ENCODE measurements around the gene SLC15A1.

Gene SLC15A1

GRCh38 chr13:98771838-98772611 lies 19.6 kb upstream of the SLC15A1 start:
- TF ChIP-seq CTCF (IDR thresholded peaks at IDR 0.05; ENCODE audit: low read depth, low read length) = no peak
- in situ Hi-C loops (cut with HindIII; ENCODE audit: low sequenced_read_pairs) = no loop called here
- DNase-seq (ENCODE audit: low read depth, low spot score) = no peak
- no peak overlapping the region for H3K4me3 ChIP-seq (ENCODE audit: low read depth, low read length)

GRCh38 chr13:98769736-98770135 lies 17.3 kb upstream of the SLC15A1 start:
- H3K4me3 ChIP-seq (ENCODE audit: low read depth, low read length) = no peak overlapping the region
- no peak for TF ChIP-seq CTCF (IDR thresholded peaks at IDR 0.05; ENCODE audit: low read depth, low read length)
- in situ Hi-C loops (cut with HindIII; ENCODE audit: low sequenced_read_pairs) = no loop called here
- no peak for DNase-seq (ENCODE audit: low read depth, low spot score)

GRCh38 chr13:98768522-98768921 lies 16.1 kb upstream of the SLC15A1 start:
- TF ChIP-seq CTCF (IDR thresholded peaks at IDR 0.05; ENCODE audit: low read depth, low read length) = no peak
- no peak overlapping the region for H3K4me3 ChIP-seq (ENCODE audit: low read depth, low read length)
- no peak for DNase-seq (ENCODE audit: low read depth, low spot score)
- in situ Hi-C loops (cut with HindIII; ENCODE audit: low sequenced_read_pairs) = no loop called here

GRCh38 chr13:98766697-98767096 lies 14.2 kb upstream of the SLC15A1 start:
- no peak for DNase-seq (ENCODE audit: low read depth, low spot score)
- in situ Hi-C loops (cut with HindIII; ENCODE audit: low sequenced_read_pairs) = no loop called here
- no peak overlapping the region for H3K4me3 ChIP-seq (ENCODE audit: low read depth, low read length)
- TF ChIP-seq CTCF (IDR thresholded peaks at IDR 0.05; ENCODE audit: low read depth, low read length) = no peak

- no peak for TF ChIP-seq CTCF (IDR thresholded peaks at IDR 0.05; ENCODE audit: low read depth, low read length)
- in situ Hi-C loops (cut with HindIII; ENCODE audit: low sequenced_read_pairs) = no loop called here
- no peak for DNase-seq (ENCODE audit: low read depth, low spot score)
- no peak overlapping the region for H3K4me3 ChIP-seq (ENCODE audit: low read depth, low read length)
Measured at GRCh38 chr13:98765996-98766519, 13.6 kb upstream of the SLC15A1 start.

GRCh38 chr13:98761986-98762616 lies 9.6 kb upstream of the SLC15A1 start:
- no peak for DNase-seq (ENCODE audit: low read depth, low spot score)
- no peak for TF ChIP-seq CTCF (IDR thresholded peaks at IDR 0.05; ENCODE audit: low read depth, low read length)
- in situ Hi-C loops (cut with HindIII; ENCODE audit: low sequenced_read_pairs) = no loop called here
- H3K4me3 ChIP-seq (ENCODE audit: low read depth, low read length) = no peak overlapping the region

All from astrocyte of the spinal cord (primary cell).